Activated CD4-positive, alpha-beta memory T cell treated with anti-CD3 and anti-CD28 coated beads for 36 hours (primary cell): Measurements from ENCODE around the gene OLFM2. TPM values are rescaled to one million over a fixed set of nuclear protein-coding genes. Genes with fewer than 3 reads are reported as not detected.

ENCODE experiments used
- CTCF ChIA-PET: fragments of 350-600 bp; sonication (Branson Sonifier 250); formaldehyde crosslinking; loops from one replicate; lab custom pipeline; 2021; ENCODE audit warnings: antibody characterized with exemption, inconsistent platforms; lab: Charles Lee
- POLR2A ChIA-PET: fragments of 350-600 bp; sonication (Branson Sonifier 250); formaldehyde crosslinking; loops from one replicate; lab custom pipeline; 2021; ENCODE audit warnings: antibody characterized with exemption; lab: Charles Lee
- DNase-seq: peaks from one replicate; pipeline ENCODE4 v3.0.0-alpha.2; 2020
- H3K27ac Mint-ChIP-seq: one replicate; pipeline ENCODE4 v1.8.0; 2021; ENCODE audit warnings: mixed read lengths
- H3K27me3 Mint-ChIP-seq: one replicate; pipeline ENCODE4 v1.8.0; 2021; ENCODE audit warnings: mixed read lengths
- H3K36me3 Mint-ChIP-seq: one replicate; pipeline ENCODE4 v1.8.0; 2021; ENCODE audit warnings: mixed read lengths
- H3K4me1 Mint-ChIP-seq: one replicate; pipeline ENCODE4 v1.8.0; 2021; ENCODE audit warnings: low read depth, mixed read lengths
- H3K4me3 Mint-ChIP-seq: one replicate; pipeline ENCODE4 v1.8.0; 2021; ENCODE audit warnings: mild to moderate bottlenecking, mixed read lengths
- H3K9me3 Mint-ChIP-seq: one replicate; pipeline ENCODE4 v1.8.0; 2021; ENCODE audit warnings: mixed read lengths
- intact Hi-C: fragments of 100-400 bp; cut with micrococcal nuclease; formaldehyde crosslinking; loops from one replicate; pipeline ENCODE4 v1.15.1; 2023
- total RNA-seq, 2 experiments: library from RNA; stranded (reverse); gene quantifications; one replicate each; pipeline ENCODE4 v1.2.3, GENCODE V29; 2021

The OLFM2 gene
- total RNA-seq, 2 experiments from 2014 or later = 0.58 to 0.59 TPM

- H3K36me3 Mint-ChIP-seq = no peaks in the 10 kb centered on the region
- no peak for DNase-seq
- ChIA-PET CTCF (interaction anchor here (2.1 kb wide), 1 partner anchor 28 kb away, joined by 4 read pairs; no protein-coding TSS in a partner anchor), POLR2A (no interaction called here)
- no peaks in the 10 kb centered on the region for H3K27me3 Mint-ChIP-seq
- H3K4me1 Mint-ChIP-seq = peaks cover 2% of the 10 kb centered on the region
- no peak overlapping the region for H3K4me3 Mint-ChIP-seq
- H3K9me3 Mint-ChIP-seq = no peaks in the 10 kb centered on the region
- no peak overlapping the region for H3K27ac Mint-ChIP-seq
- intact Hi-C loops = no loop called here
Observed at GRCh38 chr19:9871626-9872338, 64.5 kb downstream of the OLFM2 start.

DNA sequence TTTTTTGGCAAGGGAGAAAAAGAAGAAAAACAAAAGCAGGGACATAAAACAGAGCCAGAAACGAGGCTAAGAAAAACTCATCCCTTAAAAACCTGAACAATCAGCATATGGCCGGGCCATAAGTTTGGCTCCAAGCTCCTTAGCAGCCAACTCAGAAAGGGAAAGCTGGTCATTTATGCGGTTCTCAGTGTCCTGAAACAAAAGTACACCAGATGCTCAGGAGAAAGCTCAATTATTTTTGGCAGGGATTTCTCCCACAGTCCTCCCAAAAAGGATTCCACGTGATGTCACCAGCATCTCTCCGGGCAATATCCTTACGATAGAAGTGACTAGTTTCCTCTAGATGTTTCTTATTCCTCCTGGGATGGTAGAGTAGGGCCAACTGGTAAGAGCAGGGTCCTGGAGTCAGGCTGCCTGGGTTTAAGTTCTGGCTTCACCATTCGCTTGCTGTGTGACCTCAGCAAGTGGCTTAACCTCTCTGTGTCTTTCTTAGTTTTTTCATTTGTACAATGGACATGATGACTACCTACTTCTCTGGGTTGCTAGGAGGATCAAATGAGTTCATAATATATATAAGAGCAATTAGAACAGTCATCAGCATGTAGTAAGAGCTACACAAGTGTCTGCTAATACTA, 67.2 kb downstream of the OLFM2 start:
- CTCF ChIA-PET = no interaction called here
- H3K27ac Mint-ChIP-seq = no peak overlapping the region
- intact Hi-C loops = no loop called here
- no peaks in the 10 kb centered on the region for H3K9me3 Mint-ChIP-seq
- DNase-seq = no peak
- H3K4me1 Mint-ChIP-seq = peaks cover 19% of the 10 kb centered on the region
- no peaks in the 10 kb centered on the region for H3K36me3 Mint-ChIP-seq
- no peak overlapping the region for H3K4me3 Mint-ChIP-seq
- POLR2A ChIA-PET = no interaction called here
- no peaks in the 10 kb centered on the region for H3K27me3 Mint-ChIP-seq

GRCh38 chr19:9865732-9866501, 70.4 kb downstream of the OLFM2 start:
- Mint-ChIP-seq H3K36me3 (no peaks in the 10 kb centered on the region), H3K27me3 (no peaks in the 10 kb centered on the region), H3K9me3 (no peaks in the 10 kb centered on the region), H3K4me3 (no peak overlapping the region), H3K4me1 (peaks cover 41% of the 10 kb centered on the region), H3K27ac (no peak overlapping the region)
- intact Hi-C loops = no loop called here
- CTCF ChIA-PET = interaction anchor here (1.1 kb wide), 1 partner anchor 10 kb away, joined by 3 read pairs; no protein-coding TSS in a partner anchor
- peak; percentile 35 for DNase-seq
- POLR2A ChIA-PET = interaction anchor here (1.2 kb wide), 1 partner anchor 8 kb away, joined by 3 read pairs; no protein-coding TSS in a partner anchor

DNA sequence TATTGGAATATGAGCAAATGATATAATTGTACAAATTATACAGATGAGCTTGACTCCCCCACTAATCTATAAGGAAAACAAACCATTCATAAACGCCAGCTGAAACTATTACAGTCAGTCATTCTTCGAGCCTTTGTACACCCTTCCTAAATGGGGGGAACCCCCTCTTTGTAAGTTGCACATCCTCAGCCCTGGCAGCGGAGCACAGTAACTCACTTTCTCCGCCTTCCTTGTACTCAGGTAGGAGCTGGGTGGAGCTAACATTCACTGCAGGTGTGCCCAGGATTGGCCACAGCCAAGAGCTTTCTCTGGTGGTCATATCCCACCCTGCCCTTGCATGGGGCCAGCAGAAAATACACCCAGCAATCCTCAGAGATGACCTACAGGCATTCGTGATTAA, 72.6 kb downstream of the OLFM2 start:
- intact Hi-C loops = loop anchor here (1.0 kb wide), 1 partner anchor 137 kb away; no protein-coding TSS in a partner anchor
- Mint-ChIP-seq H3K27me3 (no peaks in the 10 kb centered on the region), H3K9me3 (no peaks in the 10 kb centered on the region), H3K36me3 (peaks cover 1% of the 10 kb centered on the region), H3K4me3 (peak overlapping the region; percentile 34), H3K27ac (no peak overlapping the region), H3K4me1 (peaks cover 57% of the 10 kb centered on the region)
- CTCF ChIA-PET = interaction anchor here (1.2 kb wide), 1 partner anchor 29 kb away, joined by 4 read pairs; the partner anchor contains the start of gene PIN1
- peak; percentile 41 for DNase-seq
- POLR2A ChIA-PET = no interaction called here

- no peaks in the 10 kb centered on the region for H3K9me3 Mint-ChIP-seq
- no peaks in the 10 kb centered on the region for H3K27me3 Mint-ChIP-seq
- H3K27ac Mint-ChIP-seq = peak overlapping the region; percentile 73
- ChIA-PET POLR2A (no interaction called here), CTCF (interaction anchor here (1.2 to 1.6 kb wide), 2 partner anchors 15 to 28 kb away, joined by 4 read pairs; partner anchors contain the start of gene PIN1)
- H3K4me3 Mint-ChIP-seq = peak overlapping the region; percentile 34
- H3K4me1 Mint-ChIP-seq = peaks cover 65% of the 10 kb centered on the region
- intact Hi-C loops = loop anchor here (1.0 kb wide), 1 partner anchor 137 kb away; no protein-coding TSS in a partner anchor
- DNase-seq = peak; percentile 28
- H3K36me3 Mint-ChIP-seq = peaks cover 1% of the 10 kb centered on the region
Observed at GRCh38 chr19:9862938-9863337, 73.4 kb downstream of the OLFM2 start.

- intact Hi-C loops = no loop called here
- H3K4me1 Mint-ChIP-seq = peaks cover 75% of the 10 kb centered on the region
- POLR2A ChIA-PET = interaction anchor here (0.6 kb wide), 1 partner anchor 474 kb away, joined by 3 read pairs; no protein-coding TSS in a partner anchor
- CTCF ChIA-PET = interaction anchor here (1.6 kb wide), 1 partner anchor 14 kb away, joined by 4 read pairs; no protein-coding TSS in a partner anchor
- H3K27me3 Mint-ChIP-seq = no peaks in the 10 kb centered on the region
- no peak for DNase-seq
- H3K36me3 Mint-ChIP-seq = peaks cover 1% of the 10 kb centered on the region
- no peak overlapping the region for H3K4me3 Mint-ChIP-seq
- H3K9me3 Mint-ChIP-seq = no peaks in the 10 kb centered on the region
- no peak overlapping the region for H3K27ac Mint-ChIP-seq
Observed at GRCh38 chr19:9861503-9861902, 74.8 kb downstream of the OLFM2 start.

- no peak for DNase-seq
- POLR2A ChIA-PET = interaction anchor here (0.6 kb wide), 2 partner anchors 14 to 720 kb away, joined by 3 read pairs; no protein-coding TSS in a partner anchor
- Mint-ChIP-seq H3K4me3 (no peak overlapping the region), H3K9me3 (no peaks in the 10 kb centered on the region), H3K27me3 (no peaks in the 10 kb centered on the region), H3K27ac (no peak overlapping the region), H3K4me1 (peaks cover 70% of the 10 kb centered on the region), H3K36me3 (peaks cover 3% of the 10 kb centered on the region)
- CTCF ChIA-PET = interaction anchor here (1.5 kb wide), 1 partner anchor 21 kb away, joined by 3 read pairs; no protein-coding TSS in a partner anchor
- intact Hi-C loops = no loop called here
Observed at GRCh38 chr19:9860407-9860806, 75.9 kb downstream of the OLFM2 start.

DNA sequence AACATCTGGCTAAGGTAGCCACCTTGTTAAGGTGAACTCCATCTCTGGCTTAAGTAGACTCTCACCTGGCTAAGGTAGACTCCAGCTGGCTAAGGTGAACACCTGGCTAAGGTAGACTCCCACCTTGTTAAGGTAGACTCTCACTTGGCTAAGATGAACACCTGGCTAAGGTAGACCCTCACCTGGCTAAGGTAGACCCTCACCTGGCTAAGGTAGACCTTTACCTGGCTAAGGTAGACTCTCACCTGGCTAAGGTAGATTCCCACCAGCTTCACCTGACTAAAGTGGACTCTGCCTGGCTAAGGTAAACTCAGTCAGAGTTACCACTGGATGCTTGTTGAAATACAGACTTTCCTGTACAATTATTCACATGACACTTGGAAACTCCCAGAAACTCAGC, 77.5 kb downstream of the OLFM2 start:
- intact Hi-C loops = loop anchor here (2.0 kb wide), 1 partner anchor 24 kb away; the partner anchor contains the start of gene PIN1
- H3K27me3 Mint-ChIP-seq = no peaks in the 10 kb centered on the region
- ChIA-PET POLR2A (interaction anchor here (1.2 kb wide), 1 partner anchor 8 kb away, joined by 3 read pairs; no protein-coding TSS in a partner anchor), CTCF (interaction anchor here (1.0 to 1.3 kb wide), 3 partner anchors 11 to 530 kb away, joined by 3 read pairs; no protein-coding TSS in a partner anchor)
- H3K4me3 Mint-ChIP-seq = no peak overlapping the region
- H3K9me3 Mint-ChIP-seq = no peaks in the 10 kb centered on the region
- H3K4me1 Mint-ChIP-seq = peaks cover 61% of the 10 kb centered on the region
- peaks cover 5% of the 10 kb centered on the region for H3K36me3 Mint-ChIP-seq
- peak overlapping the region; percentile 86 for H3K27ac Mint-ChIP-seq
- no peak for DNase-seq

DNA sequence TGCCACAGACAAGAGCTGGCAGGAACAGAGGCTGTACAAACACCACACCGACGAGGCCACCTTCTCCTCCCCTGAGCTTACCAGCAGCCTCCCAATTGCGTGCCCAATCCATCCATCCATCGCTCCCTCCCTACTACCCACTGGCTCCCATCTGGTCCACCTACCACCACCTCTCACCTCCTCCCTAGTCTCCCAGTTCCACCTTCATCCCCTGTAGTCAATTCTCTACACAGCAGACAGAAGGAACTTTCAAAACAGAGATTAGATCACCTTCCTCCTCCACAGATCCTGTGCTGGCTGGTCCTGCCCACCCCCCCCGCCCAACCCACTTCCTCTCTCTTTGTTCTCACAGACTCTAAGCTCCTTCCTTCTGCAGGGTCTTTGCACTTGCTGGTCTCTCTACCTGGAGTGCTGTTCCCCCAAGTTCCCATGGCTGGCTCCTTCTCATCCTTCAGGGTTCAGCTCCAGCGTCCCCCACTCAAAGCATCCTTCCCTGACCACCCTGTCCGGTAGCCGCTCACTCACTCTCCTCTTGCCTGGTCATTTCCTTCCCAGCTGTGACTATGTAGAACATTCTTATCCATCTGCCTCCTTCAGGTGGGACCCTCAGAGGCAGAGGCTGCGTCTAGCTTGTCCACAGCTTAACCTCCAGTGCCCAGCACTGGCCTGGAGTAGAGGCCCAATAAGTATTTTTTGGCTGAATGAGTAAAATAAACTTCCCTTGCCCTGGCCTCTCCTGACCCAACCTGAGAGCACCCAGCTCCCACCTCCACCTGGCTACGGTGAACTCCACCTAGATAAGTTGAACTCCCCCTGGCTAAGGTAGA, 78.2 kb downstream of the OLFM2 start:
- peaks cover 5% of the 10 kb centered on the region for H3K36me3 Mint-ChIP-seq
- H3K9me3 Mint-ChIP-seq = no peaks in the 10 kb centered on the region
- intact Hi-C loops = loop anchor here (2.0 kb wide), 1 partner anchor 23 kb away; the partner anchor contains the start of gene PIN1
- CTCF ChIA-PET = interaction anchor here (0.6 to 1.3 kb wide), 6 partner anchors 11 to 530 kb away, joined by 3 to 4 read pairs (median 3); partner anchors contain the start of gene PIN1
- peaks cover 56% of the 10 kb centered on the region for H3K4me1 Mint-ChIP-seq
- H3K27me3 Mint-ChIP-seq = no peaks in the 10 kb centered on the region
- peak; percentile 41 for DNase-seq
- H3K27ac Mint-ChIP-seq = peak overlapping the region; percentile 86
- H3K4me3 Mint-ChIP-seq = peak overlapping the region; percentile 56
- POLR2A ChIA-PET = interaction anchor here (0.8 to 1.2 kb wide), 2 partner anchors 9 to 31 kb away, joined by 3 read pairs; partner anchors contain the start of gene UBL5

DNA sequence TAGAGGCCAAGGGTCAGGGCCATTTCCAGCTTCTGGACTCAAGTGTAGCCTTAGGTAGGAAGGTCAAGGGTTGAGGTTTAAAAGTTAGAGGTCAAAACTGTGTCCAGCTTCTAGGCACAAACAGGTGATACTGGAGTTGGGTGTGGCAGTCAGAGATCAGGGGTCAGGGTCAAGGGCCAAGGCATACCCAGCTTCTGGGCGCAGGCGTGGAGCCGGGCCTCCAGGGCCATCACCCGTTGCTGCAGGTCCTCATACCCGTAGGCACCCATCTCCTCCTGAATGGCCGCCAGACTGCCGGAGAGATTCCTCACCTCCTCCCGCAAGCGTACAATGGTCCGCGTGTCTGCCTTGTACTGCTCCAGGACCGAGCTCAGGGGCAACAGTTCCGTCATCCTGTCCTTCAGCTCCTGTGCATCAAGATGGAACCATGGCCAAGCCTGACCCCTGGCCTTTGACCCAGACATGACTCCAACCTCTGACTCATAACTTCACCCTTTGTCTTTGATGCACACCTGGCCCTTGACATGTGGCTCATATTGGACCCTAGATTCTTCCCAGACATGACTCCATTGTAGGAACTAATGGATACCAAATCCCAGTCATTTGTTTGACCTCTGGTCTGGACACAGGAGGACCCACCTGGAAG, 79.1 kb downstream of the OLFM2 start:
- Mint-ChIP-seq H3K9me3 (no peaks in the 10 kb centered on the region), H3K27ac (peak overlapping the region; percentile 86), H3K4me1 (peaks cover 47% of the 10 kb centered on the region), H3K4me3 (no peak overlapping the region), H3K27me3 (no peaks in the 10 kb centered on the region), H3K36me3 (peaks cover 5% of the 10 kb centered on the region)
- intact Hi-C loops = no loop called here
- ChIA-PET CTCF (interaction anchor here (1.1 to 1.3 kb wide), 2 partner anchors 23 to 143 kb away, joined by 3 read pairs; no protein-coding TSS in a partner anchor), POLR2A (no interaction called here)
- no peak for DNase-seq
